Activated naive CD8-positive, alpha-beta T cell treated with anti-CD3 and anti-CD28 coated beads, Interleukin-2, amount 10 ng/mL, durations not matched to agents 7 days and 5 days (primary cell): ENCODE data around the gene AMH. TPM values are rescaled to one million over a fixed set of nuclear protein-coding genes. Genes with fewer than 3 reads are reported as not detected.

Experiments
- ATAC-seq: fragments of 150-1000 bp; cut with Tn5 transposase; one replicate; pipeline ENCODE4 v1.10.0; 2021; ENCODE audit warnings: low read depth, moderate library complexity
- POLR2A ChIA-PET: fragments of 350-600 bp; sonication (Branson Sonifier 250); formaldehyde crosslinking; loops from one replicate; lab custom pipeline; 2021; ENCODE audit warnings: antibody characterized with exemption; lab: Charles Lee
- DNase-seq: peaks from one replicate; pipeline ENCODE4 v3.0.0; 2021
- H3K27ac Mint-ChIP-seq: one replicate; pipeline ENCODE4 v1.8.0; 2022; ENCODE audit warnings: mild to moderate bottlenecking, mixed read lengths
- H3K27me3 Mint-ChIP-seq: one replicate; pipeline ENCODE4 v1.8.0; 2022; ENCODE audit warnings: mild to moderate bottlenecking, moderate library complexity, mixed read lengths
- H3K36me3 Mint-ChIP-seq: one replicate; pipeline ENCODE4 v1.8.0; 2021; ENCODE audit warnings: mild to moderate bottlenecking, mixed read lengths
- H3K4me1 Mint-ChIP-seq: one replicate; pipeline ENCODE4 v1.8.0; 2021; ENCODE audit warnings: mixed read lengths
- H3K4me3 Mint-ChIP-seq: one replicate; pipeline ENCODE4 v1.8.0; 2022; ENCODE audit warnings: mild to moderate bottlenecking, moderate library complexity, mixed read lengths
- H3K9me3 Mint-ChIP-seq: one replicate; pipeline ENCODE4 v1.8.0; 2021; ENCODE audit warnings: mixed read lengths
- total RNA-seq, 2 experiments: library from RNA; stranded (reverse); gene quantifications; one replicate each; pipeline ENCODE4 v1.2.3, GENCODE V29; 2021

AMH gene
- total RNA-seq, 2 experiments from 2014 or later: 9.7 to 10.4 TPM

GRCh38 chr19:2233601-2234280, 15.4 kb upstream of the AMH start:
- no peak for DNase-seq
- H3K36me3 Mint-ChIP-seq: peaks cover 15% of the 10 kb centered on the region
- ATAC-seq: no peak
- peak overlapping the region; percentile 63 for H3K27ac Mint-ChIP-seq
- peak overlapping the region; percentile 100 for H3K4me3 Mint-ChIP-seq
- POLR2A ChIA-PET: interaction anchor here (0.6 to 1.2 kb wide), 4 partner anchors 56 to 336 kb away, joined by 3 read pairs; partner anchors contain the start of gene LSM7
- H3K4me1 Mint-ChIP-seq: peaks cover 28% of the 10 kb centered on the region
- H3K27me3 Mint-ChIP-seq: no peaks in the 10 kb centered on the region
- no peaks in the 10 kb centered on the region for H3K9me3 Mint-ChIP-seq

- Mint-ChIP-seq H3K27me3 (no peaks in the 10 kb centered on the region), H3K4me3 (peak overlapping the region; percentile 100), H3K9me3 (no peaks in the 10 kb centered on the region), H3K27ac (peak overlapping the region; percentile 89), H3K4me1 (peaks cover 34% of the 10 kb centered on the region), H3K36me3 (peaks cover 18% of the 10 kb centered on the region)
- DNase-seq: no peak
- no peak for ATAC-seq
- POLR2A ChIA-PET: interaction anchor here (1.2 to 1.7 kb wide), 3 partner anchors 94 to 193 kb away, joined by 4 to 5 read pairs (median 5); partner anchors contain the start of genes LSM7, SPPL2B and TIMM13
Measured at GRCh38 chr19:2234996-2235380, 14.1 kb upstream of the AMH start.

DNA sequence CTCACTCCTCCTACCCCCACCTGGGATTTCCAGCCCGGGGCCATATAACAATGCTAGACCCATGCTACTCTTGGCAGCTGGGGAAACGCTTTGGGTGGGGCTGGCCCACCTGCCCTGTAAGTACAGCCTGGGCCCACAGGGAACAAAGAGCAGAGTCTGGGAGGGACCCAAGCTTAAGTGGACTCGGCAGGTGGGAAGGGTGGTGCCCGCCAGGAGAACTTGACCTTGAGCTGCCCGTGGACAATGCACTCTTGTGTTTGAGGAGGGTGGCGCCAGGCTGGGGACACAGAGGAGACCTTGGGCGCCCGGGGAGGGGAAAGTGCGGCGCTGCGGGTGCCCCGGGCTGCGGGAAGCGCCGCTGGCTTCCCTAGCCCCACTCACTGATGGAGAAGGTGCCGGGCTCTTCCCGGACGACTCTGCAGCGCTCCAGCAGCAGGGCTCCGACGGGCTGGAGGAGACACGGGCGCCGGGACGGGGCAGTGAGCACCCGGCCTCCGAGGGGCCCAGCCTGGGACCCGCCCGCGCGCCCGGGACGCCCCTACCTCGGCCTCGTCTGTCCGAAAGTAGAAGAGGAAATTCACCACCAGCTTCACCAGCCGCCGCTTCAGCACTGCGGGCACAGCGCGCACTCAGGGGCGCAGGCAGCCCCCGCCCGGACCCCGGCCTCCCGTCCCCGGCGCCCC, 13.6 kb upstream of the AMH start:
- Mint-ChIP-seq H3K36me3 (peaks cover 21% of the 10 kb centered on the region), H3K9me3 (no peaks in the 10 kb centered on the region), H3K4me1 (peaks cover 38% of the 10 kb centered on the region), H3K4me3 (peak overlapping the region; percentile 100), H3K27ac (peak overlapping the region; percentile 89), H3K27me3 (no peaks in the 10 kb centered on the region)
- DNase-seq: no peak
- ATAC-seq: peak; percentile 5
- POLR2A ChIA-PET: interaction anchor here (0.6 to 1.7 kb wide), 10 partner anchors 34 to 234 kb away, joined by 3 to 5 read pairs (median 4); partner anchors contain the start of genes LSM7, PEAK3, SPPL2B and TIMM13

GRCh38 chr19:2236064-2236313, 13.1 kb upstream of the AMH start:
- Mint-ChIP-seq H3K36me3 (peaks cover 22% of the 10 kb centered on the region), H3K9me3 (no peaks in the 10 kb centered on the region), H3K27ac (peak overlapping the region; percentile 100), H3K4me1 (peaks cover 42% of the 10 kb centered on the region), H3K4me3 (peak overlapping the region; percentile 100), H3K27me3 (no peaks in the 10 kb centered on the region)
- ATAC-seq (no peak), DNase-seq (no peak)
- POLR2A ChIA-PET: interaction anchor here (0.5 to 1.7 kb wide), 12 partner anchors 34 to 511 kb away, joined by 3 to 5 read pairs (median 4); partner anchors contain the start of genes LSM7, PEAK3, SPPL2B and TIMM13

DNA sequence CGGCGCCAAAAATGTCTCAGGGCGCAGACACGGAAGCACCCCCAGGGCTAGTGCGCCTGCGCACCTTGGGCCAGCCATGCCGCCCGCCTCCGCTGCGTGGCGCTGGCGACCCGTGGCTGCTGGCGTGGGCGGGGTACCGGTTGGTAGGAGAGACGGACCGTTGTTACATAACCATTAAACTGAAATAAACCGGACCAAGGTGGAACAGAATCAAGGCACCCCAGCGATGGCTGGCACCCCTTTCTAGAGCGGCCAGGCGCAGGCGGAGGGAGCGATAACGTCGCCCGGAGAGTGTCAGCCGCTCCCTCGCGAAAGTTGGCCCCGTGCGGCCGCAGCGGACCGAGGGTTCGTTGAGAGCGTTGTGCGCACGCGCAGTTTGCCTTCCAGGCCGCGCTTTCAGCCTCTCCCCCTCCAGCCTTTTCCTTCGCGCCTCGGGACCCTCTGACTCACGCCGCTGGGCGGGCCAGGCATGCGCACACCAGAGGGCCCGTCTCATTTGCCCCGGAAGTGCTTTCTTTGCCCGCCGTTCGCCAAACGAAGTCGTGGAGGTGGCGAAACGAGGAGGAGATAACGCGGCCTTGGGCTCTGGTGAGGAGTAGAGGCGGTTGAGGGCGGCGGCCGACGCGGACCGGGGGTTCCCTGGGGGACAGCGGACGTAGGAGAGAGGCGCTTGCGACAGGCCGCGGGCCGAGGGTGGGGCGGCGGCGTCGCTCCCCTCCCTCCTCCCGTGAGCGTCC, 12.6 kb upstream of the AMH start, which contains the start of the genes PLEKHJ1 and SF3A2:
PLEKHJ1 (minus strand) TSS at position 16 of the 737 bp plus-strand sequence. CDS start 81 bp downstream, outside the sequence.
SF3A2 (plus strand) TSS at position 511 of the 737 bp plus-strand sequence. CDS start 6,595 bp downstream, outside the sequence.
- Mint-ChIP-seq H3K27ac (peak within 1 kb of the TSS; percentile 100), H3K27me3 (no peaks in the 10 kb centered on the region), H3K4me3 (peak within 1 kb of the TSS; percentile 100), H3K36me3 (peaks cover 23% of the 10 kb centered on the region), H3K4me1 (peaks cover 46% of the 10 kb centered on the region), H3K9me3 (no peaks in the 10 kb centered on the region)
- POLR2A ChIA-PET: interaction anchor here (0.5 to 4.5 kb wide), 14 partner anchors 25 to 510 kb away, joined by 3 to 71 read pairs (median 4); partner anchors contain the start of genes LSM7, SPPL2B and TIMM13
- DNase-seq (peak; percentile 100), ATAC-seq (peak; percentile 90)

- H3K9me3 Mint-ChIP-seq: no peaks in the 10 kb centered on the region
- ATAC-seq (no peak), DNase-seq (no peak)
- peak overlapping the region; percentile 100 for H3K27ac Mint-ChIP-seq
- no peaks in the 10 kb centered on the region for H3K27me3 Mint-ChIP-seq
- H3K36me3 Mint-ChIP-seq: peaks cover 24% of the 10 kb centered on the region
- peaks cover 49% of the 10 kb centered on the region for H3K4me1 Mint-ChIP-seq
- POLR2A ChIA-PET: interaction anchor here (0.6 to 4.5 kb wide), 7 partner anchors 20 to 384 kb away, joined by 3 to 71 read pairs (median 7); partner anchors contain the start of genes LSM7 and SPPL2B
- H3K4me3 Mint-ChIP-seq: peak overlapping the region; percentile 100
Measured at GRCh38 chr19:2237051-2237868, 11.9 kb upstream of the AMH start.

GRCh38 chr19:2237869-2238153, 11.3 kb upstream of the AMH start:
- POLR2A ChIA-PET: interaction anchor here (0.6 to 4.5 kb wide), 10 partner anchors 13 to 383 kb away, joined by 3 to 71 read pairs (median 7); partner anchors contain the start of genes LSM7 and SPPL2B

GRCh38 chr19:2239173-2239572, 9.9 kb upstream of the AMH start:
- ATAC-seq (no peak), DNase-seq (no peak)
- Mint-ChIP-seq H3K27me3 (no peaks in the 10 kb centered on the region), H3K4me3 (peak overlapping the region; percentile 100), H3K36me3 (peaks cover 23% of the 10 kb centered on the region), H3K9me3 (no peaks in the 10 kb centered on the region), H3K4me1 (peaks cover 46% of the 10 kb centered on the region), H3K27ac (peak overlapping the region; percentile 100)
- POLR2A ChIA-PET: interaction anchor here (0.6 to 4.5 kb wide), 13 partner anchors 9 to 281 kb away, joined by 3 to 71 read pairs (median 5); no protein-coding TSS in a partner anchor

More at GRCh38 chr19:2237869-2238153, 11.3 kb upstream of the AMH start:
- H3K9me3 Mint-ChIP-seq: no peaks in the 10 kb centered on the region
- peaks cover 50% of the 10 kb centered on the region for H3K4me1 Mint-ChIP-seq
- H3K27me3 Mint-ChIP-seq: no peaks in the 10 kb centered on the region
- peak overlapping the region; percentile 100 for H3K4me3 Mint-ChIP-seq
- DNase-seq (no peak), ATAC-seq (no peak)
- H3K27ac Mint-ChIP-seq: peak overlapping the region; percentile 100
- peaks cover 25% of the 10 kb centered on the region for H3K36me3 Mint-ChIP-seq

- Mint-ChIP-seq H3K27me3 (no peaks in the 10 kb centered on the region), H3K4me3 (peak overlapping the region; percentile 100), H3K27ac (peak overlapping the region; percentile 73), H3K9me3 (no peaks in the 10 kb centered on the region), H3K36me3 (peaks cover 27% of the 10 kb centered on the region), H3K4me1 (peaks cover 39% of the 10 kb centered on the region)
- POLR2A ChIA-PET: interaction anchor here (0.6 to 4.5 kb wide), 13 partner anchors 10 to 381 kb away, joined by 3 to 71 read pairs (median 5); partner anchors contain the start of genes LSM7 and SPPL2B
- ATAC-seq (no peak), DNase-seq (no peak)
Measured at GRCh38 chr19:2239771-2240770, 9.1 kb upstream of the AMH start.

DNA sequence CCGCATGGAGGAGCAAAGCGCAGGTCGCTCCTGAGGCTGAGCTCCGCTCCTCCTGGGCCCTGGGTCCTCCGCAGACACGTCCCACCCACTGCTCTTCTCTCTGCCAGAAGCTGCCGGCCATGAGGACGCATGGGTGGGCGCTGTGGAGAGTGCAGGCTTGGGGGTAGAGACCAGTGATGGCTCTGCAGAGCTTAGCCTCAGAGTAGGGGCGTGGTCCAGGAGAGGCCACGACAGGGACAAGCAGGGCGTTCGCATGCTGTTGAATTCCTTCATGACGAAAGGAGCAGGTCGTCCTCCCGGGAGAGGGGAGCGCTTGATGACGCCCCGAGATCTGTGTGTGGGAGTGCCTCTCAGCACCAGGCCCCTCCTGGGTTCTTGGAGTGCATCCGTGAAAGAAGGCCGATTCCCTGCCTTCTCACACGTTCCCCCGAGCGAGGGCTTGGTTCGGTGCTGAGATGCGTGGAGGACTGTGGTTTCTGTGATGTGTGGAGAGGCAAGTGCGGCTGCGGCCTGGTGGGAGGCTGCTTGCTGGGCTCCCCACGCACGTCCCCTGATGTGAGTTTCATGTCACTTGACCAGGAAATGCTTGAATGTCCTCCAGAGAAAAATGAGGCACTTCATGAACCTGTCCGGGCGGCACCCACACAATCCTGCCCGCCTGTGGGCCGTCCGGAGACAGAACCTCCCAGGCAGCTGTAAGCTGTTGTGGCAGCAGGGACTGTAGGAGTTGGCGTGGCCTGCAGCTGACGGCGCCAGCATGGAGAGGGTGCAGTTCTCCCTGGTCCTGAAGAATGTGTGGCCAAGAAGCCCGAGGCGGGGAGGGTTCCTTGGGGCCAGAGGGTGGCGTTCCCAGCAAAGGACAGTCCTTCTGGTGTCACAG, 8.0 kb upstream of the AMH start:
- Mint-ChIP-seq H3K9me3 (no peaks in the 10 kb centered on the region), H3K36me3 (peaks cover 29% of the 10 kb centered on the region), H3K4me1 (peaks cover 37% of the 10 kb centered on the region), H3K27ac (peak overlapping the region; percentile 51), H3K27me3 (no peaks in the 10 kb centered on the region), H3K4me3 (peak overlapping the region; percentile 100)
- ATAC-seq: no peak
- POLR2A ChIA-PET: interaction anchor here (0.5 to 4.5 kb wide), 7 partner anchors 11 to 87 kb away, joined by 3 to 71 read pairs (median 5); partner anchors contain the start of genes LSM7 and SPPL2B
- DNase-seq: no peak
